ENCODE results near the gene ADAMTS2.

DNA sequence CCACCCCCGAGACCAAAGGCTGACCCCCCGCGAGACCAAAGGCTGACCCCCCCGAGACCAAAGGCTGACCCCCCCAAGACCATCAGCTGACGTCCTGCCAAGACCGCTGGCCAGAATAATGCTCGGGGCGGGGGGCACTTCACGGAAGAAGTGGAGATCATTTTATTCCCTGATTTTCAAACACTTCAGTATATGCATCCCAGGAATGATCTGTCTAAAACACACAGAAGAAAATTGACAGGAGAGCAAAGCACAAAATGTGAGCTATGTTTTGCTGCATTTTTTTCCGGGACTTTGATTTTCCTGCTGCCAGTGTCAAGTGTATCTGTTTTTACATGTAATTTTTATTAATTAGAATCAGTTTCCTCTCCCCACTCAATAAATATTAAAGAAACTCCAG, 67.1 kb downstream of the ADAMTS2 start:
- TF ChIP-seq POLR2A (IDR thresholded peaks at IDR 0.05; ENCODE audit: low read depth, low read length), result no peak
- no peak for TF ChIP-seq PAX5 (IDR thresholded peaks at IDR 0.05; ENCODE audit: insufficient read depth, low read length, severe bottlenecking)
- no peak for TF ChIP-seq POLR2AphosphoS5 (IDR thresholded peaks at IDR 0.05; ENCODE audit: low read depth, low read length)
- no peak for TF ChIP-seq TAF1 (IDR thresholded peaks at IDR 0.05; ENCODE audit: low read depth, low read length)

Data from GM12891 (cell line).